ENCODE results near the gene C1QTNF4.

DNA sequence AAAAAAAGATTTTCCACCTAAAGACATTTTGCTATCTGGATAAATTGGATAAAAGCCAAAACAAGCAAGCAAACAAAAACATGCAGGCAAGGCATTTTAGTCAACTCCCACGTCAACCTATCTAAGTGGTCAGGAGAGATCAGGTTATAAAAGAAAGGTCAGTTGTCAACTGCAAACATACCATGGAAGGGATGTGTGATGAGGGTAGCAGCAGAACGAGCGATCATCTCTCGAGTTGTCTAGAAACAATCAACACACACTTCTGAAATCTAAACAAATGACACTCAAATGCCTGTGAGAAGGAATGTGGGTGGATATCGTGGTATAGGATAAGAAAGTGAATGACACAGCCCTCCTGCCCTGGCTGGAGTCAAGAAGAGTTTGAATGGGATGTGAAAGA, 37.3 kb upstream of the C1QTNF4 start:
- TF ChIP-seq MYC (IDR thresholded peaks at IDR 0.05; ENCODE audit: low read depth, low read length) (no peak), CTCF (IDR thresholded peaks at IDR 0.05; ENCODE audit: low read depth, low read length) (no peak), POLR2A (IDR thresholded peaks at IDR 0.05; ENCODE audit: extremely low read depth, insufficient read length) (no peak)

All from NB4 (cell line).